ENCODE results near the gene GSG1L.

DNA sequence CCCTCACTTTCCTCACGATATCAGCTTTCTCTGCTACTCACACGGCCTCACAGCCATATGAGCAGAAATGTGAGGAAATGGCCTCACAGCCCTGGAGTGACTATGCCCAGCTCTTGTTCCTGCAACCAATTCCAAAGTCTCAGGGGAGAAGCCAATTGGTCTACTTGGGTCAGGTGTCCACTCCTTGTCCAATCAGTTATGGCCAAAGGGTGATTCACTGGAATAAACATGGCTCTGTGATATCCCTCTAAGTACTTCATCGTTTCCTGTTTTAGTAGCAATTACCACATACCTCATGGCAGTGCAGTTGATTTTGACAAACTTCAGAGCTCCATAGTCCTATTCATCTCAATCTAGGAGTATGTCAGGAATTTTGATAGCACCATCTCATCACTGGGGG, 318.2 kb downstream of the GSG1L start:
- no peak for TF ChIP-seq CTCF (IDR thresholded peaks at IDR 0.05; ENCODE audit: insufficient read depth, low read length, poor library complexity, severe bottlenecking)
- no peak for TF ChIP-seq EZH2phosphoT487 (conservative IDR thresholded peaks at IDR 0.05; ENCODE audit: low read length)
